HAP-1 (cell line): ENCODE results near the gene SYNGR4.

Experiments used
- DNase-seq, 2 experiments: peaks; one replicate each; pipeline ENCODE4 v3.0.0-alpha.2; 2016 to 2020; ENCODE audit warnings: low spot score in 2 of 2
- H3K27me3 ChIP-seq: fragments of 250-450 bp; sonication (Bioruptor Pico); 2 replicates; pipeline ENCODE4 v1.5.1; 2020; ENCODE audit warnings: low read depth, mild to moderate bottlenecking, moderate library complexity
- H3K36me3 ChIP-seq: fragments of 250-450 bp; sonication (Bioruptor Pico); replicated peaks from 2 replicates; pipeline ENCODE4 v1.5.1; 2020; ENCODE audit warnings: mild to moderate bottlenecking
- H3K4me1 ChIP-seq: fragments of 250-450 bp; sonication (Bioruptor Pico); 2 replicates; pipeline ENCODE4 v1.5.1; 2020; ENCODE audit warnings: mild to moderate bottlenecking
- H3K4me3 ChIP-seq: fragments of 250-450 bp; sonication (Bioruptor Pico); 2 replicates; pipeline ENCODE4 v1.5.1; 2020; ENCODE audit warnings: mild to moderate bottlenecking, moderate library complexity
- H3K9me3 ChIP-seq: fragments of 250-450 bp; sonication (Bioruptor Pico); 2 replicates; pipeline ENCODE4 v1.5.1; 2020; ENCODE audit warnings: mild to moderate bottlenecking, moderate library complexity
- in situ Hi-C: fragments of 300-500 bp; cut with MboI; formaldehyde crosslinking; loops from 3 replicates; pipeline ENCODE4 v1.14.3; 2020; ENCODE audit warnings: low sequenced_read_pairs, inconsistent platforms, mixed read lengths

The SYNGR4 gene

GRCh38 chr19:48332662-48333466 is 31.3 kb upstream of the SYNGR4 start:
- Histone ChIP-seq H3K27me3 (no peaks in the 10 kb centered on the region), H3K4me1 (peaks cover 16% of the 10 kb centered on the region), H3K4me3 (peak overlapping the region; percentile 38), H3K36me3 (no peaks in the 10 kb centered on the region), H3K9me3 (no peaks in the 10 kb centered on the region)
- peak; percentile 97 to 100 for DNase-seq
- in situ Hi-C loops, result no loop called here

GRCh38 chr19:48333467-48334384 is 30.4 kb upstream of the SYNGR4 start:
- Histone ChIP-seq H3K9me3 (no peaks in the 10 kb centered on the region), H3K4me3 (peak overlapping the region; percentile 38), H3K4me1 (peaks cover 16% of the 10 kb centered on the region), H3K36me3 (no peaks in the 10 kb centered on the region), H3K27me3 (no peaks in the 10 kb centered on the region)
- in situ Hi-C loops, result no loop called here
- peak; percentile 87 to 94 for DNase-seq

- in situ Hi-C loops, result no loop called here
- no peak for DNase-seq
Observed at GRCh38 chr19:48338253-48338755, 25.9 kb upstream of the SYNGR4 start.

GRCh38 chr19:48338802-48339503 is 25.2 kb upstream of the SYNGR4 start:
- Histone ChIP-seq H3K4me1 (peaks cover 2% of the 10 kb centered on the region; the same call in 1 of the 2 replicates), H3K9me3 (no peaks in the 10 kb centered on the region), H3K4me3 (no peak overlapping the region), H3K27me3 (no peaks in the 10 kb centered on the region), H3K36me3 (no peaks in the 10 kb centered on the region)
- DNase-seq, result no peak
- in situ Hi-C loops, result no loop called here

More at GRCh38 chr19:48338253-48338755, 25.9 kb upstream of the SYNGR4 start:
- Histone ChIP-seq H3K4me1 (peaks cover 6% of the 10 kb centered on the region), H3K27me3 (no peaks in the 10 kb centered on the region), H3K9me3 (no peaks in the 10 kb centered on the region), H3K4me3 (no peak overlapping the region), H3K36me3 (no peaks in the 10 kb centered on the region)

GRCh38 chr19:48340995-48341394 is 23.2 kb upstream of the SYNGR4 start:
- in situ Hi-C loops, result no loop called here
- Histone ChIP-seq H3K4me1 (no peaks in the 10 kb centered on the region), H3K36me3 (no peaks in the 10 kb centered on the region), H3K27me3 (no peaks in the 10 kb centered on the region), H3K4me3 (no peak overlapping the region), H3K9me3 (no peaks in the 10 kb centered on the region)
- DNase-seq, result no peak

- no peaks in the 10 kb centered on the region for H3K27me3 ChIP-seq
- no peaks in the 10 kb centered on the region for H3K4me1 ChIP-seq
- no peak for DNase-seq
- in situ Hi-C loops, result no loop called here
- H3K4me3 ChIP-seq, result no peak overlapping the region
- no peaks in the 10 kb centered on the region for H3K9me3 ChIP-seq
- H3K36me3 ChIP-seq, result no peaks in the 10 kb centered on the region
Observed at GRCh38 chr19:48341515-48342413, 22.4 kb upstream of the SYNGR4 start.

- Histone ChIP-seq H3K9me3 (no peaks in the 10 kb centered on the region), H3K27me3 (no peaks in the 10 kb centered on the region), H3K4me3 (no peak overlapping the region), H3K4me1 (no peaks in the 10 kb centered on the region), H3K36me3 (no peaks in the 10 kb centered on the region)
- in situ Hi-C loops, result no loop called here
- no peak for DNase-seq
Observed at GRCh38 chr19:48342414-48342738, 21.8 kb upstream of the SYNGR4 start.

GRCh38 chr19:48342841-48343540 is 21.2 kb upstream of the SYNGR4 start:
- in situ Hi-C loops, result no loop called here

GRCh38 chr19:48344892-48345291 is 19.3 kb upstream of the SYNGR4 start:
- DNase-seq, result peak in 1 of 2 experiments; percentile 44
- no peaks in the 10 kb centered on the region for H3K27me3 ChIP-seq
- no peak overlapping the region for H3K4me3 ChIP-seq
- no peaks in the 10 kb centered on the region for H3K9me3 ChIP-seq
- in situ Hi-C loops, result no loop called here
- no peaks in the 10 kb centered on the region for H3K36me3 ChIP-seq
- H3K4me1 ChIP-seq, result no peaks in the 10 kb centered on the region

More at GRCh38 chr19:48342841-48343540, 21.2 kb upstream of the SYNGR4 start:
- H3K4me1 ChIP-seq, result no peaks in the 10 kb centered on the region
- no peaks in the 10 kb centered on the region for H3K27me3 ChIP-seq
- H3K36me3 ChIP-seq, result no peaks in the 10 kb centered on the region
- no peak overlapping the region for H3K4me3 ChIP-seq
- no peak for DNase-seq
- no peaks in the 10 kb centered on the region for H3K9me3 ChIP-seq

- no peaks in the 10 kb centered on the region for H3K4me1 ChIP-seq
- no peaks in the 10 kb centered on the region for H3K9me3 ChIP-seq
- in situ Hi-C loops, result no loop called here
- H3K27me3 ChIP-seq, result no peaks in the 10 kb centered on the region
- H3K4me3 ChIP-seq, result no peak overlapping the region
- DNase-seq, result no peak
- H3K36me3 ChIP-seq, result no peaks in the 10 kb centered on the region
Observed at GRCh38 chr19:48346191-48346590, 18.0 kb upstream of the SYNGR4 start.

GRCh38 chr19:48348045-48348444 is 16.1 kb upstream of the SYNGR4 start:
- Histone ChIP-seq H3K9me3 (no peaks in the 10 kb centered on the region), H3K4me1 (no peaks in the 10 kb centered on the region), H3K36me3 (no peaks in the 10 kb centered on the region), H3K27me3 (no peaks in the 10 kb centered on the region), H3K4me3 (no peak overlapping the region)
- in situ Hi-C loops, result no loop called here
- DNase-seq, result no peak

- no peaks in the 10 kb centered on the region for H3K36me3 ChIP-seq
- H3K9me3 ChIP-seq, result no peaks in the 10 kb centered on the region
- no peak for DNase-seq
- in situ Hi-C loops, result no loop called here
- H3K27me3 ChIP-seq, result no peaks in the 10 kb centered on the region
- no peak overlapping the region for H3K4me3 ChIP-seq
- H3K4me1 ChIP-seq, result no peaks in the 10 kb centered on the region
Observed at GRCh38 chr19:48348737-48349136, 15.4 kb upstream of the SYNGR4 start.
